PFSK-1 (cell line): Measurements from ENCODE around the gene KCTD16.

ENCODE experiments used
- POLR2AphosphoS5 ChIP-seq: IDR thresholded peaks from 2 replicates; pipeline ENCODE4 v1.6.1; 2012; ENCODE audit warnings: low read depth, mild to moderate bottlenecking, control low read depth, low read length, moderate library complexity
- SIN3A ChIP-seq: IDR thresholded peaks from 2 replicates; pipeline ENCODE4 v1.6.1; 2012; ENCODE audit warnings: mild to moderate bottlenecking, low read length, moderate library complexity, borderline replicate concordance; ENCODE audit not compliant: insufficient read depth
- TAF1 ChIP-seq: IDR thresholded peaks from 2 replicates; pipeline ENCODE4 v1.6.1; 2012; ENCODE audit warnings: low read length, control low read depth, borderline replicate concordance; ENCODE audit not compliant: insufficient read depth

GRCh38 chr5:144457160-144457559, 286.5 kb downstream of the KCTD16 start:
- TF ChIP-seq TAF1 (no peak), SIN3A (no peak), POLR2AphosphoS5 (no peak)
